ENCODE results near the gene TTLL3. TPM values are rescaled to one million over a fixed set of nuclear protein-coding genes. Genes with fewer than 3 reads are reported as not detected.

Gene TTLL3
- total RNA-seq, 4 donors from 2014 or later = 42.4 to 594 (median 143) TPM

- Histone ChIP-seq H3K27ac (no peak overlapping the region), H3K27me3 (no peaks in the 10 kb centered on the region), H3K36me3 (no peaks in the 10 kb centered on the region), H3K4me3 (no peak overlapping the region), H3K9me3 (no peaks in the 10 kb centered on the region), H3K4me1 (peaks cover 0 to 19% (median 0%) of the 10 kb centered on the region in 4 donors)
- TF ChIP-seq POLR2A (IDR thresholded peaks at IDR 0.05) = no peak
- TF ChIP-seq, protein P1, sequence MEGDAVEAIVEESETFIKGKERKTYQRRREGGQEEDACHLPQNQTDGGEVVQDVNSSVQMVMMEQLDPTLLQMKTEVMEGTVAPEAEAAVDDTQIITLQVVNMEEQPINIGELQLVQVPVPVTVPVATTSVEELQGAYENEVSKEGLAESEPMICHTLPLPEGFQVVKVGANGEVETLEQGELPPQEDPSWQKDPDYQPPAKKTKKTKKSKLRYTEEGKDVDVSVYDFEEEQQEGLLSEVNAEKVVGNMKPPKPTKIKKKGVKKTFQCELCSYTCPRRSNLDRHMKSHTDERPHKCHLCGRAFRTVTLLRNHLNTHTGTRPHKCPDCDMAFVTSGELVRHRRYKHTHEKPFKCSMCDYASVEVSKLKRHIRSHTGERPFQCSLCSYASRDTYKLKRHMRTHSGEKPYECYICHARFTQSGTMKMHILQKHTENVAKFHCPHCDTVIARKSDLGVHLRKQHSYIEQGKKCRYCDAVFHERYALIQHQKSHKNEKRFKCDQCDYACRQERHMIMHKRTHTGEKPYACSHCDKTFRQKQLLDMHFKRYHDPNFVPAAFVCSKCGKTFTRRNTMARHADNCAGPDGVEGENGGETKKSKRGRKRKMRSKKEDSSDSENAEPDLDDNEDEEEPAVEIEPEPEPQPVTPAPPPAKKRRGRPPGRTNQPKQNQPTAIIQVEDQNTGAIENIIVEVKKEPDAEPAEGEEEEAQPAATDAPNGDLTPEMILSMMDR (IDR thresholded peaks at IDR 0.05) = no peak
- no peak for DNase-seq
These were observed 49.5 kb downstream of the TTLL3 start for GRCh38 chr3:9859530-9860025.

GRCh38 chr3:9861201-9861600 is 51.1 kb downstream of the TTLL3 start:
- no peak for DNase-seq
- no peak overlapping the region for H3K4me3 ChIP-seq
- no peaks in the 10 kb centered on the region for H3K27me3 ChIP-seq
- no peaks in the 10 kb centered on the region for H3K36me3 ChIP-seq
- no peak for TF ChIP-seq POLR2A (IDR thresholded peaks at IDR 0.05)
- TF ChIP-seq, protein P1 (IDR thresholded peaks at IDR 0.05) = no peak
- peaks cover 0 to 19% (median 0%) of the 10 kb centered on the region in 4 donors for H3K4me1 ChIP-seq
- H3K27ac ChIP-seq = no peak overlapping the region
- H3K9me3 ChIP-seq = no peaks in the 10 kb centered on the region

DNA sequence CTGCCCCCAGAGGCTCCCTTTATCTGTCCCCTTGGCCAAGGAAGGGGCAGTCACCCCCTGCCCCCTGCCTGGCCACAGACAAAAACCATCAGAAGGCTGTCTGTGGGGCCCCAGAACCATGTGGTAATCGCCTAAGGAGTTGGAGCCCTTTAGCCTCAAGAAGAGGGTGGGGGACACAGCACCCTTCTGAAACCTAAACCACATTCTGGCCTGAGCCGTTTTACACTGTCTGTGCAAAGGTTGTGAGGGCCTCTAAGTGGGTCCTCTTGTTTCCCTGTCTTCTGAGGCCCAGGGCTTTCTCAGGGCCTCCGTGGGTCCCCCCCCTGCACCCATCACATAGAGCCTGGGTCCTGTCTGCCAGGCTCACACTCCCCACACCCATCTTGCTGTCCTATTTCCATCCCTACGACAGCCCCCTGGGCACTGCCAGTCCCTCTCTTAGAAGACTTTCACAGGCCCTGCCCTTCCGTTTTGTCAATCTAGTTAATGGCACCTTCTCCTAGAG is 51.6 kb downstream of the TTLL3 start:
- Histone ChIP-seq H3K27ac (no peak overlapping the region), H3K4me1 (peaks cover 0 to 19% (median 0%) of the 10 kb centered on the region in 4 donors), H3K36me3 (no peaks in the 10 kb centered on the region), H3K4me3 (no peak overlapping the region), H3K27me3 (no peaks in the 10 kb centered on the region), H3K9me3 (no peaks in the 10 kb centered on the region)
- DNase-seq = no peak
- TF ChIP-seq, protein P1 (IDR thresholded peaks at IDR 0.05) = no peak
- no peak for TF ChIP-seq POLR2A (IDR thresholded peaks at IDR 0.05)

DNA sequence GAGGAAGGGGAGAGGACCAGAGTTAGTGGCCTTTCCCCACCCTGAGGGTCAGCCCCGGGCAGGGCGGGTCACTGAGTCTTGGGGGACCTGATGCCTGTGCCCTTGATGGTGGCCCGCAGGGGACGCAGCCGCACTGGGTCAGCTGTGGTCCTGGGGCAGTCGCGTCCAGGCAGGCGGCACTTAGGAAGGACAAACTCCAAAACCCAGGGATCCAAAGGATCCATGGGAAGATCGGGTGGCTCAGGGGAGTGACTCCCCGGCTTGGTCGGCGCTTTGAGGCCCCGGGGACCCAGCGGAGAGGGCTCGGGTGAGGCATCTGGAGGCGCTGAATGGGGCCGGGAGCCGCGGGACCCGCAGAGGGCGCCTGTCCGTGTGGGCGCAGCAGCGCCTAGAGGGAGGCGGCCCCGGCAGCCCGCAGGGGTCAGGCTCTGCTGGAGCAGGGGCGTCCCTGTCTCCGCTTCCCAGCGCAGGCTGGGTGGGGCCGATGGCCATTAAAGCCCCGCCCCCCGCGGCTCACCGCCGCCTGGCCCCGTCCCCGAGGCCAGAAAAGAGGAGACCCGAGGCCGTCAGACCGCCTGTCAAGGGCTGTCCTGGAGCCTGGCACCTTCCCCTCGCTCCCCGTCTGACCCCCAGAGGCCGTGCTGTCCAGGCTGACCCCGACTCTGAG is 52.5 kb downstream of the TTLL3 start:
- peaks cover 0 to 19% (median 0%) of the 10 kb centered on the region in 4 donors for H3K4me1 ChIP-seq
- peak in 2 of 3 donors; percentile 73 to 80 for DNase-seq

DNA sequence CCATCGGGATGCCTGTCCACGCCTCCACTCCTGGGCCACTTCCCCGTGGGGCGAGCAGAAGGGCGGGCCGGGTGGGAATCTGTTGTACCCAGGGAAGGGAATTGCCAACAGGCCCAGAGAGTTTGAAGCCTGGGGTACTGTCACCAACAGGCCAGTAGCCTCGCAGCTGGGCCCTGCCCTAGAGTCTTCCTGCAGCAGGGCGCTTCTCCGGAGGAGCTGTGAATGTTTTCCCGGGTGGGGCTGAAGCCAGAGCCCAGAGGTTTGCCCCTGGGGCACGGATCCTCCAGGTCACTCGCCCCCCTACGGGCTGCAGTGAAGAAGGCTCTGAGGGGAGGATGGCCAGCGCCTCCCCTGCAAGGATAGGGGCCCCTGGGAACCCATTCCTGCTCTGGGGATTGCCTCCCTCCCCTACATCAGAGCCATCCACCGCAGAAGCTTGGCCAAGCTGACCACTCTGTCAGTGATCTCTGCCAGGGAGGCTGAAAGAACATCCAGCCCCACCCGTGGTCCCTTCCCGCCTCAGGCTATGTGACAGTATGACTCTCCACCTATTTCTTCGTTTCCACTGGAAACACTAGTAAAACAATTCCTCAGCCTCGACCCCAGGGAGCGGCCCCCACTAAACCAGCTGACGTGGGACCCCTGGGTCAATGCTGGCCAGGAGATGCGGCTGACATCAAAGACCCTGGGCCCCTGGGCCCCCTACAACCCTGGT is 53.2 kb downstream of the TTLL3 start:
- peaks cover 0 to 19% (median 0%) of the 10 kb centered on the region in 4 donors for H3K4me1 ChIP-seq
- no peak for TF ChIP-seq POLR2A (IDR thresholded peaks at IDR 0.05)
- TF ChIP-seq, protein P1 (IDR thresholded peaks at IDR 0.05) = no peak
- no peak for DNase-seq
- no peaks in the 10 kb centered on the region for H3K9me3 ChIP-seq
- H3K27ac ChIP-seq = peak overlapping the region in 3 of 4 donors; percentile 20 to 53 (median 38)
- peak overlapping the region; percentile 13 to 51 (median 30) for H3K4me3 ChIP-seq
- H3K27me3 ChIP-seq = no peaks in the 10 kb centered on the region
- no peaks in the 10 kb centered on the region for H3K36me3 ChIP-seq

More for the DNA sequence above, 52.5 kb downstream of the TTLL3 start:
- TF ChIP-seq, protein P1 (IDR thresholded peaks at IDR 0.05) = peak in 4 of 6 experiments; percentile 32 to 58 (median 56)
- TF ChIP-seq POLR2A (IDR thresholded peaks at IDR 0.05) = no peak
- peak overlapping the region in 3 of 4 donors; percentile 20 to 53 (median 38) for H3K27ac ChIP-seq
- H3K4me3 ChIP-seq = peak overlapping the region; percentile 13 to 51 (median 30)
- H3K36me3 ChIP-seq = no peaks in the 10 kb centered on the region
- H3K9me3 ChIP-seq = no peaks in the 10 kb centered on the region
- no peaks in the 10 kb centered on the region for H3K27me3 ChIP-seq

Data from Peyer's patch (tissue), 4 donors.